HUDEP-2 (cell line): ENCODE data around the gene CCL7.
A peak's percentile ranks its signal among the peaks of the same experiment; 100 is the strongest.

ENCODE experiments used
- DNase-seq, 76 experiments: peaks; one replicate each; lab custom pipeline; 2025; ENCODE audit not compliant: unreplicated experiment in 76 of 76; lab: John Stamatoyannopoulos, UW

Gene CCL7

GRCh38 chr17:34246446-34246845, 23.6 kb upstream of the CCL7 start:
- DNase-seq, result no peak

DNA sequence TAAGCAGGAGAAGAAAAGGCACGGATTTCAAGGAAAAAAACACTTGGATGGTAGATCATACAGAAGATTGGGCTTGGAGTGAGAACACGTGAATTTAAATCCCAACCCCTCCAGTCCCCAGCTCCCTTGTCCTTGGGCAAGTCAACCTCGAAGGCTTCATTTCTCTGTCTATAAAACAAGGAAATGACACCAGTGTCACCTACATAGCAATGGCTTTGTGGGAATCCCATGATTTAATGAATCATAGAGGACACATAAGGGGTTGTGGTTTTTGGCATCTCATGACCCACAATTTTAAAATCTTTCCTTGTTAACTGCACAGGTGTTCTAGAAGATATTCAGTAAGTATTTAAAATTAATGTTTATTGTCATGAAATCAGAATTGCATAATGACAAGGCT, 23.1 kb upstream of the CCL7 start:
- no peak for DNase-seq

DNA sequence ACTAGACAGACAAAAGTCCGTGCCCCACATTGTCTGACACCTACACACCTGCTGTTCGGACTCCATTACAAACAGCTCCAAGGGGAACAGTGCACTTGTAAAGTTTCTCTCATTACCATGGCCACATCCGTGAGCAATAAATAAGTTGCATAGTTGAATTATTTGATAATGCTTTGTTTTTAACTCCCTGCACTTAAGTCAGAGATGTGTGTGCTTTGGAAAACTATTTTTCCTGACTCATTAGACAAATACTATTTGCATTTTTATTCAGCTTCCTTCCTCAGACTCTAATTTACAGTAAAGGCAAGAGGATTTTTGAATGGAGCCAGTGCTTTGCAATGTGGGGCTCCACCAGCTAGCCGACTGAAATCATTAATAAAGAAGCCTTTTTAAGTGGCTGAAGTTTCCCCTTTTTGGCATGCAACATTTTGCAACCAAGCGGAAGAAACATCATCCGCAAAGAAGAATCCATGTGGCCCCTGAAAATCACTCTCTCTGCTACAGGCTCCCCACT, 21.5 kb upstream of the CCL7 start:
- DNase-seq, result no peak

- no peak for DNase-seq
Measured at GRCh38 chr17:34249061-34249460, 21.0 kb upstream of the CCL7 start.

DNA sequence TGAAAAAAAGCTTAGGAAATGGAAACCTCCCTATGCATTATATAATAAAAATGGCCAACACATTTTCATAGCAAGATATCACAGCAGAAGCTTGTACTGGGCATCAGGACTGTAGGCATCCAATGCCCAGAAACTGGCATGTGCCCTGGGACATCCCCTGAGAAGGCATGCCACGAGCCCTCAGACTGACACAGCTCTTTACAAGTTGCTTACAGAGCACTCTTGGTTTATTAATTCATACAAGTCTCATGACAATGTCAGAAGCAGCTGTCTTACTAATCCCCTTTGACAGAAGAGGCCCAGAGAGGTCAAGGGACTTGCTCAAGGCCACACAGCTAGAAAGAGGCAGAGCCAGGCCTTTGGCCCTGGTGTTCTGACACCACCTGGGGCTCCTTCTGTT, 20.5 kb upstream of the CCL7 start:
- DNase-seq, result no peak

- no peak for DNase-seq
Measured at GRCh38 chr17:34251186-34251585, 18.8 kb upstream of the CCL7 start.

- DNase-seq, result peak in 7 of 76 experiments; percentile 1 to 8 (median 3)
Measured at GRCh38 chr17:34252095-34252443, 18.0 kb upstream of the CCL7 start.

GRCh38 chr17:34252444-34253138, 17.4 kb upstream of the CCL7 start:
- no peak for DNase-seq

- DNase-seq, result no peak
Measured at GRCh38 chr17:34253139-34253525, 16.9 kb upstream of the CCL7 start.

GRCh38 chr17:34254146-34254545, 15.9 kb upstream of the CCL7 start:
- DNase-seq, result no peak

DNA sequence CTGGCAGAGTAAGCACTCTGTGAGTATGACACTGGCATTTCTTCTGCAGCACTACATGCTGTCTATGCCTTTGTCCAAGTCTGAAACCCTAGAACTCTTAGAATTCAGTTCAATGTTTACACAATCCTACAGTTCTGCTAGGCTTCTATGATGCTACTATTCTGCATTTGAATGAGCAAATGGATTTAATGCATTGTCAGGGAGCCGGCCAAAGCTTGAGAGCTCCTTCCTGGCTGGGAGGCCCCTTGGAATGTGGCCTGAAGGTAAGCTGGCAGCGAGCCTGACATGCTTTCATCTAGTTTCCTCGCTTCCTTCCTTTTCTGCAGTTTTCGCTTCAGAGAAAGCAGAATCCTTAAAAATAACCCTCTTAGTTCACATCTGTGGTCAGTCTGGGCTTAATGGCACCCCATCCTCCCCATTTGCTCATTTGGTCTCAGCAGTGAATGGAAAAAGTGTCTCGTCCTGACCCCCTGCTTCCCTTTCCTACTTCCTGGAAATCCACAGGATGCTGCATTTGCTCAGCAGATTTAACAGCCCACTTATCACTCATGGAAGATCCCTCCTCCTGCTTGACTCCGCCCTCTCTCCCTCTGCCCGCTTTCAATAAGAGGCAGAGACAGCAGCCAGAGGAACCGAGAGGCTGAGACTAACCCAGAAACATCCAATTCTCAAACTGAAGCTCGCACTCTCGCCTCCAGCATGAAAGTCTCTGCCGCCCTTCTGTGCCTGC, 15.2 kb upstream of the CCL7 start, which contains the start of gene CCL2:
Gene CCL2, plus strand, starts transcription at position 635 of the 730 bp plus-strand sequence. Its CDS starts 65 bp downstream, at position 700.
- no peak for DNase-seq

GRCh38 chr17:34255381-34255732, 14.7 kb upstream of the CCL7 start:
- DNase-seq, result no peak

- DNase-seq, result no peak
Measured at GRCh38 chr17:34255841-34256240, 14.2 kb upstream of the CCL7 start.

DNA sequence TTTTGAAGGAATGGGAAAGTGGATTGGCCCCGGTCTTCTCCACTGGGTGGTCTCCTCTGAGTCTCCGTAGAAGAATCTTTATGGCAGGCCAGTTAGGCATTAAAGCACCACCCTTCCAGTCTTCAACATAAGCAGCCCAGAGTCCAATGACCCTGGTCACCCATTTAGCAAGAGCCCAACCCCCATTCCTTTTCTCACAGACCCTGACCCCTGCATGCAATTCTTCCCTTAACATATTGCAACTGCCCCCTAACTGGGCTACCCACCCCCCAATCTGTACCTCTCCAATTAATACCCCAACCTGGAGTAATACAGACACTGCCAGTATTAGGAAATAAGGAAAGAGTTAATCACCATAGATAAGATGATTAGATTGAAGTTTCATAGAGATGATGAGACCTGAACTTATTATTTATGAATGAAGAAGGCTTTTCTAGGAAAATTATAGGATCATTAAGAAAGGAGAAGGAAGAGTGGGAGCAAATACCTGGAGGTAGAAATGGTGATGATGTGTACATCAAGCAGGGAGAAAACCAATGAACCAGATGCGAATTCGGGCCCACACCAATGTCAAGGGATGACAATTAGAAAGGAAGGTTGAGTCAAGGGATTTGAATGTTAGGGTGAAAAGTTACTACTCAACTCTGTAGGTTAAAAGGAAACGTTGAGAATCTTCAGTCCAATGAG, 12.6 kb upstream of the CCL7 start:
- DNase-seq, result no peak

DNA sequence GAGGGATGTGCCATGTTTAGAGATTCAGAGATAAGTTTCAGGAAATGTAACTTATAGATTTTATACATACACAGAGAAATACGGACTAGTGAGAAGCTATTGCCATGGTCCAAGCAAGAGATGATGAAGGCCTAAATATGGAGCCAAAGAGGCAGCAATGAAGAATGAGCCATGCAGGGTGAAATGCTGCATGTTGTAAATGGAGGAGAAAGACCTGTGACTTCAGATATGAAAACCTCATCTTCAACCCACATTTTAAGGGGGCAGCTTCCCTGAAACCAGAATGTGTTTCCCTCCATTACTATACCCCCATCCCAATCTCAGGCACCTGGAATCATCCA, 12.1 kb upstream of the CCL7 start:
- no peak for DNase-seq

- no peak for DNase-seq
Measured at GRCh38 chr17:34259146-34259545, 10.9 kb upstream of the CCL7 start.

- no peak for DNase-seq
Measured at GRCh38 chr17:34260861-34261260, 9.2 kb upstream of the CCL7 start.

DNA sequence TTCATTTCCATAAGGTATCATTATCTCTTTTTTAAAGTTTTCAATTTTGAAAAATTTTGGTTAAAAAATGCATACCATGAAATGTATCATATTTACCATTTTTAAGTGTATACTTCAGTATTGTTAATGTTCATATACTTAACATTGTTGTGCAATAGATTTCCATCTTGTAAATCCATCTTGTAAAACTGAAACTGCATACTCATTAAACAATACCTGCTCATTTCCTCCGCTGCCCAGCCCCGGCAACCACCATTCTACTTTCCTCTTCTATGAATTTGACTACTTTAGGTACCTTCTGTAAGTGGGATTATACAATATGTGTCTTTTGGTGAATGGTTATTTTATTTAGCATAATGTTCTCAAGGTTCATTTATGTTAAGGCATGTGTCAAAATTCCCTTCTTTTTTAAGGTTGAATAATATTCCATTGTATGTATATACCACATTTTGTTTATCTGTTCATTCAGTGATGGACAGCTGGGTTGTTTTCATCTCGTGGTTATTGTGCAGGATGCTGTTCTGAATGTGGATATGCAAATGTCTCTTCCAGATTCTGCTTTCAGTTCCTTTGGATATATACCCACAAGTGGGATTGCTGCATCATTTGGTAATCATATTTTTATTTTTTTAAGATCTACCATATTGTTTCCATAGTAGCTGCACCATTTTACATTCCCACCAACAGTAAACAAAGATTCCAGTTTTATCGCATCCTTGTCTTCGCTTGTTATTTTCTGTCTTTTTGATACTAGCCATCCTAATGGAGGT, 8.3 kb upstream of the CCL7 start:
- DNase-seq, result no peak

DNA sequence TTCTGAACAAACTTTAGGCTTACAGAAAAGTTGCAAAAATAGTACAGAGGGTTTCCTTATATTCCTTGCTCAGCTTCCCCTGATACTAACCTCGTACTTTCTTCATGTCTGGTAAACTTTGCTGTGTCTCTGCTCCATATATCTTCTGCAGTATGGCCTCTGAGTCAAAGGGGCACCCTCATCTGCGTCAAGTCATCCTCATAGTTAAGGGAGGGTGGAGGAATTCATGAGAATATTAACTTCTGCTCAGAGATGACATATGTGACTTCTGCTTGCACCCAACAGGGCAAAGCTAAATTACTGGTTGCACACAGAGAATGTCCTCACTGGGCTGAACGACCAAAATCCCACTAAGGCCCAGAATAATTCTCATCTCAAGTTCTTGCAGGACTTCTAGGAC, 4.3 kb upstream of the CCL7 start:
- no peak for DNase-seq

DNA sequence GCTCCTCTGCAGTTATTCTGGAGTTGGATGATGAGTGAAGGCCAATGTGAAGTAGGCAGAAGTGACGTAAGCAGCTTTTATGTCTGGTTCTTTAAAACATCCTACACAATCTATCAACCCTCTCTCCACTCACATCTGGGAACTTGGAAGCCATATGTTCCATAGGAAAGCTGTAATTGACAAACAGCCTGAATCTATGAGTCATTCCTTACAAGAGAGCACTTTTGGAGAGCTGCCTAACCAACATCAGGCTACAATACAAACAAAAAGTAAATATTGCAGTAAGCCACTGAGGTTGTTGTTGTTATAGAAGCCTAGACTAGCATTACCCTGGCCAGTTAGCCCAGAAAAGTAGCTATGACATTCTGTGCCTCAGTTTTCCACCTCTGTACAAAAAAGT, 5.9 kb downstream of the CCL7 start:
- DNase-seq, result no peak

GRCh38 chr17:34276826-34277225, 6.8 kb downstream of the CCL7 start:
- DNase-seq, result no peak
